Osteoblast (primary cell): ENCODE results near the gene SEC61A1. TPM values are rescaled to one million over a fixed set of nuclear protein-coding genes. Genes with fewer than 3 reads are reported as not detected.

Experiments used
- DNase-seq: peaks from one replicate; pipeline ENCODE4 v3.0.0; 2011; ENCODE audit warnings: low spot score, mixed read lengths; ENCODE audit not compliant: insufficient read length; ENCODE audit errors: missing footprints
- H2AFZ ChIP-seq: 2 replicates; pipeline ENCODE4 v1.6.0; 2011; ENCODE audit warnings: mild to moderate bottlenecking, low read length
- H3K27ac ChIP-seq: 2 replicates; pipeline ENCODE4 v1.5.1; 2011; ENCODE audit warnings: mild to moderate bottlenecking, low read depth, low read length, moderate library complexity
- H3K27me3 ChIP-seq: 2 replicates; pipeline ENCODE4 v1.6.0; 2012; ENCODE audit warnings: mild to moderate bottlenecking, control low read depth, inconsistent platforms, low read length, moderate library complexity; ENCODE audit not compliant: insufficient read depth
- H3K36me3 ChIP-seq: 2 replicates; pipeline ENCODE4 v1.5.1; 2011; ENCODE audit warnings: mild to moderate bottlenecking, low read length, control low read depth, moderate library complexity; ENCODE audit not compliant: insufficient read depth
- H3K4me1 ChIP-seq: 2 replicates; pipeline ENCODE4 v1.5.1; 2011; ENCODE audit warnings: mild to moderate bottlenecking, low read length, control low read depth, moderate library complexity; ENCODE audit not compliant: insufficient read depth
- H3K4me2 ChIP-seq: 2 replicates; pipeline ENCODE4 v1.6.0; 2011; ENCODE audit warnings: mild to moderate bottlenecking, low read length; ENCODE audit not compliant: insufficient read depth
- H3K4me3 ChIP-seq: fragments of 200-600 bp; sonication (generic); 3 replicates; pipeline ENCODE4 v1.5.1; 2012; ENCODE audit warnings: mild to moderate bottlenecking, low read length, inconsistent platforms; ENCODE audit not compliant: insufficient read depth
- H3K79me2 ChIP-seq: 2 replicates; pipeline ENCODE4 v1.6.0; 2012; ENCODE audit warnings: mild to moderate bottlenecking, low read length, control low read depth, inconsistent platforms; ENCODE audit not compliant: insufficient read depth
- H3K9me3 ChIP-seq: 2 replicates; pipeline ENCODE4 v1.5.1; 2011; ENCODE audit warnings: low read depth, low read length, control low read depth
- H4K20me1 ChIP-seq: 2 replicates; pipeline ENCODE4 v1.6.0; 2012; ENCODE audit warnings: mild to moderate bottlenecking, low read length, control low read depth; ENCODE audit not compliant: insufficient read depth
- CTCF ChIP-seq: IDR thresholded peaks from 2 replicates; pipeline ENCODE4 v1.5.1; 2011; ENCODE audit warnings: mild to moderate bottlenecking, low read depth, low read length, moderate library complexity; ENCODE audit errors: extremely low read depth
- total RNA-seq: library from RNA; depleted of rRNA; stranded (reverse); fragments of >200 nt; gene quantifications from 2 replicates; pipeline ENCODE4 v1.2.3, GENCODE V29; 2012

The SEC61A1 gene
- total RNA-seq, 1 donor, result 355 TPM

DNA sequence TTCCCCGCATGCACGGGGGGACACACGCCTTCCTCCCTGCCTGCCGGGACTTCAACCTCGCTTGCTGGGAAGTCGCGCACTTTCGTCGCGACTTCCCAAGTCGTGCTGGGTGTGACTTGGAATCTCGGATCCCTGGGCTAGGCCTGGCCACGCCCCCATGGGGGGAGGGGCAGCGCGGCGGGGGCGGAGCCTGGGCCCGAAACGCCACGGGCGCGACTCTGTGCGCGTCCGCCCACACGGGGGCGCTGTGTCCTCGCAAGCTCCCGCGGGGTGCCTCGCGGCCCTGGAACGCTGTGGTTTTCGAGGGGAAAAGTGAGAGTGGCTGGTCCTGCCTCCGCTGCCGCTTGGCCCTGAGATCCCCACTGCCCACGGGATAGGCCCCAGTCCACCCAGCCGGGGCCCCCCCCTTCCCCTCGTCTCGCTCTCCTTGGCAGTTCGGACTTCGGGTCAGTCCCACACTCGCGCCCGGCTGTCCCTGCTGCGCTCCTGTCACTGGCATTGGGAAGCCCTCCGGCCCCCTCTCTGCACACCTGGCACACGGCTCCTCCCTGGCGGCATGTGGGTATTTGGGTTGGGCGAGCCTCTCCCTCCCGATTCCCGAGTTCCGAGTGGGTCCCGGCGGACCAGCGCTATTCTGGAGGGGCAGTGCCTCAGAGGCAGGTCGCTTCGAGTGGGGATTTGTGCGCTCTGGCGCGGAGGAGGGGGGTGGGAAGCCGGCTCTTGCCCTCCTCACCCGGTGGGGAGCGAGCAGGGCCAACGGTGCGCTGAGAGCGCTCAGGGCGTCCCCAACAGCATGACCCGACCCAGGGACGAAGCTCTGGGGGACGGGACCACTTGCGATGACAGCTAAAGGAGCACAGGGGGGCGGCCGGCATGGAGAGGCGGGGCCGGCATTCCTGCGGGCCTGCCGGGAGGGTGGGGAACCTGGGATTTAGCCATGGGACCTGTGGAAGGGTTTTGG, 23.6 kb downstream of the SEC61A1 start:
- TF ChIP-seq CTCF, result peak; percentile 79
- no peaks in the 10 kb centered on the region for H3K27me3 ChIP-seq
- peaks cover 62% of the 10 kb centered on the region for H4K20me1 ChIP-seq
- H3K4me2 ChIP-seq, result peak overlapping the region; percentile 85
- no peak overlapping the region for H3K27ac ChIP-seq
- H3K36me3 ChIP-seq, result peaks cover 39% of the 10 kb centered on the region
- H3K79me2 ChIP-seq, result peaks cover 27% of the 10 kb centered on the region
- peak; percentile 97 for DNase-seq
- peaks cover 27% of the 10 kb centered on the region for H3K4me1 ChIP-seq
- peak overlapping the region; percentile 5 for H2AFZ ChIP-seq
- no peaks in the 10 kb centered on the region for H3K9me3 ChIP-seq
- H3K4me3 ChIP-seq, result peak overlapping the region; percentile 68

GRCh38 chr3:128076483-128077201, 24.4 kb downstream of the SEC61A1 start:
- Histone ChIP-seq H3K9me3 (no peaks in the 10 kb centered on the region), H3K36me3 (peaks cover 35% of the 10 kb centered on the region), H3K4me2 (peak overlapping the region; percentile 85), H4K20me1 (peaks cover 60% of the 10 kb centered on the region), H3K4me1 (peaks cover 35% of the 10 kb centered on the region), H3K4me3 (peak overlapping the region; percentile 68), H3K27ac (no peak overlapping the region), H2AFZ (no peak overlapping the region), H3K27me3 (no peaks in the 10 kb centered on the region), H3K79me2 (peaks cover 19% of the 10 kb centered on the region)
- no peak for TF ChIP-seq CTCF
- DNase-seq, result no peak

DNA sequence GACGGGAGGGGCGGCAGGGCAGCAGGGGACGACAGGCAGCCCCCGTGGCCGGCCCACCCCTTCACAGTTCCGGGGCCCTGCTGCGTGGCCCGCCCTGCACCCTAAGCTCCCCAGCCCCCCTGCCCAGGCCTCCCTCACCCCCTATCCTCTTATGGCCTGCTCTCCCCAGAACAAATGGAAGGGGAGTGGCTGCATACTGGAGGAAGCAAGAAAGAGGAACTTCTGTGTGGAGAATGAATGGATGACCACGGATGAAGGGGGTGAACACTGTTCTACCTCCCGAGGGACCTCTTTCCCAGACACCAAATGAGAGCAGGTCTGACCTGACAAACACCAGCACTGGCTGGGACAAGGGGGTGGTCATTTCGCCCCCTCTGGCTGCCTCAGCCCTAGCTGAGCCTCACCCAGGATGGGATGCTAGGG, 25.0 kb downstream of the SEC61A1 start:
- peaks cover 55% of the 10 kb centered on the region for H4K20me1 ChIP-seq
- H3K36me3 ChIP-seq, result peaks cover 30% of the 10 kb centered on the region
- peaks cover 13% of the 10 kb centered on the region for H3K79me2 ChIP-seq
- H3K27ac ChIP-seq, result no peak overlapping the region
- H3K4me3 ChIP-seq, result no peak overlapping the region
- no peak overlapping the region for H3K4me2 ChIP-seq
- DNase-seq, result no peak
- H3K4me1 ChIP-seq, result peaks cover 41% of the 10 kb centered on the region
- H2AFZ ChIP-seq, result no peak overlapping the region
- H3K9me3 ChIP-seq, result no peaks in the 10 kb centered on the region
- no peak for TF ChIP-seq CTCF
- H3K27me3 ChIP-seq, result no peaks in the 10 kb centered on the region

GRCh38 chr3:128077665-128078064, 25.4 kb downstream of the SEC61A1 start:
- H3K4me1 ChIP-seq, result peaks cover 41% of the 10 kb centered on the region
- no peak overlapping the region for H3K4me2 ChIP-seq
- H2AFZ ChIP-seq, result no peak overlapping the region
- no peak for DNase-seq
- peaks cover 50% of the 10 kb centered on the region for H4K20me1 ChIP-seq
- no peak for TF ChIP-seq CTCF
- peaks cover 28% of the 10 kb centered on the region for H3K36me3 ChIP-seq
- H3K9me3 ChIP-seq, result no peaks in the 10 kb centered on the region
- H3K79me2 ChIP-seq, result peaks cover 9% of the 10 kb centered on the region
- no peaks in the 10 kb centered on the region for H3K27me3 ChIP-seq
- H3K4me3 ChIP-seq, result no peak overlapping the region
- H3K27ac ChIP-seq, result no peak overlapping the region
